HUES6 (cell line): ENCODE measurements around the gene WWOX.
"Not testable (repeated sequence)": the region's sequence is repeated elsewhere in the genome, so short reads cannot be mapped to it uniquely, and the experiment has no call there.

Experiments used
- H3K27ac ChIP-seq: 2 replicates; pipeline ENCODE4 v1.7.0; 2013; ENCODE audit warnings: low read depth, mild to moderate bottlenecking, low read length, inconsistent platforms
- H3K27me3 ChIP-seq: 2 replicates; pipeline ENCODE4 v1.6.1; 2013; ENCODE audit warnings: low read length; ENCODE audit not compliant: control insufficient read depth, insufficient read depth
- H3K36me3 ChIP-seq: 2 replicates; pipeline ENCODE4 v1.6.1; 2013; ENCODE audit warnings: low read length; ENCODE audit not compliant: control insufficient read depth, insufficient read depth
- H3K4me1 ChIP-seq: 2 replicates; pipeline ENCODE4 v1.6.1; 2013; ENCODE audit warnings: low read length; ENCODE audit not compliant: control insufficient read depth, insufficient read depth
- H3K4me3 ChIP-seq: 2 replicates; pipeline ENCODE4 v1.5.1; 2013; ENCODE audit warnings: low read depth, low read length
- H3K9ac ChIP-seq: one replicate; pipeline ENCODE4 v1.6.1; 2013; ENCODE audit warnings: mild to moderate bottlenecking, low read length
- H3K9me3 ChIP-seq: 2 replicates; pipeline ENCODE4 v1.6.1; 2013; ENCODE audit warnings: low read depth, low read length; ENCODE audit not compliant: control insufficient read depth, insufficient read depth

Gene WWOX

DNA sequence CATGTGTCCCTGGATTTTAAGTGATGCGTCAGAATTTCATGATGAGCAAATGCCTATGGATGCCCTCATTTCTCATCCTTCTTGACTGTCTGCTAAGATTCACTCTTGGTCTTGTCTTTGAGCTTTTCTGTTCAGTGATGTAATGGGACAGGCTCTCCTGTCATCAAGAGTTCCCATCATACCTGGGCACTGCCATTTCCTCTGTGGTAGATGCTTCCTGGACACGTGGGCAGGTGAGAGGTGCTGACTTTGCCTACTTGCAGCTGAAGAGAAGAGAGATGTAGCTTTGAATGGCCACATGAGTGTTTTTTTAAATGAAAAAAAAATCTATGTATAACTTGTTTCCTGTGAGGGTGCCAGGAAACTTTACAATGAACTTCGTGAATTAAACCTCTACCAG, 943.4 kb downstream of the WWOX start:
- peaks cover 8% of the 10 kb centered on the region; the same call in 1 of the 2 replicates for H3K4me1 ChIP-seq
- H3K9ac ChIP-seq, result no peak overlapping the region
- H3K27me3 ChIP-seq, result no peaks in the 10 kb centered on the region
- no peak overlapping the region for H3K4me3 ChIP-seq
- H3K36me3 ChIP-seq, result no peaks in the 10 kb centered on the region
- no peak overlapping the region for H3K27ac ChIP-seq
- no peaks in the 10 kb centered on the region for H3K9me3 ChIP-seq

DNA sequence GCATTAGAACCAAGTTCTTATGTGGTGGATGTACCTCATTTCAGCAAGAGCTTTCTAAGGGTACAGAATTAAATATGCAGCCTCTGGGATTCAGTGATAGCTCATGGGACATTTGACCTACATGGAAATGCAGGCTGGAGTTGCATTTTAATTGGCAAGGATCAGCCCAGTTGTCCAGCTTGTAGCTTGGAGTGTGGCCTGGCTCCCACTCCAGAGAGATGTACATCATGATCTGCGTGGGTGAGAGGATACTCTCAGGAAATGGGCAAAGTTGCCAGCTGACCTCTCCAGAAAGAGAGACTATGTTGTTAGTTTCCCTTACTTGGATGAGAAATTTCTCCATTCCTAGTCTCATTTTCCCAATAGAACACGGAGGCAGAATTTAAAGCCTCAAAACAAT, 945.7 kb downstream of the WWOX start:
- H3K27me3 ChIP-seq, result no peaks in the 10 kb centered on the region
- H3K4me3 ChIP-seq, result no peak overlapping the region
- no peaks in the 10 kb centered on the region for H3K9me3 ChIP-seq
- H3K9ac ChIP-seq, result no peak overlapping the region
- peaks cover 8% of the 10 kb centered on the region; the same call in 1 of the 2 replicates for H3K4me1 ChIP-seq
- H3K27ac ChIP-seq, result no peak overlapping the region
- no peaks in the 10 kb centered on the region for H3K36me3 ChIP-seq

DNA sequence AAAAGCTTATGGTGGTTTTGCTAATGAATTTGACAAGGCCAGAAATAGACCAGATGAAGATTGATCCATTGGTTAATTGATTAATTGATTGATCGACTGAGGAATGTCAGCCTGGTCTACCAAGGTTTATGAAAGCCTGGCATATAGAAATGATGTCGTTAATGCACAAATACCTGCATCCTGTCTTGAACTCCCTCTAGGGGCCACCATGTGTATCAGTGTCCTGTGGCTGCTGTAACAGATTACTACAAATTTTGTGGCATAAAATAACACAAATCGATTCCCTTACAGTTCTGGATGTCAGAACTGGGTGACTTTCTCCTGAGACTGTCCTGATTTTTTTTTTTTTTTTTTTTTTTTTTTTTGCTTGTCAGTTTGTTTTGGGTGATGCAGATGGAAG, 947.9 kb downstream of the WWOX start:
- Histone ChIP-seq H3K4me1 (peaks cover 8% of the 10 kb centered on the region; the same call in 1 of the 2 replicates), H3K9me3 (peaks cover 3% of the 10 kb centered on the region; the same call in 1 of the 2 replicates), H3K27me3 (no peaks in the 10 kb centered on the region), H3K36me3 (no peaks in the 10 kb centered on the region), H3K4me3 (no peak overlapping the region), H3K27ac (no peak overlapping the region), H3K9ac (no peak overlapping the region)

DNA sequence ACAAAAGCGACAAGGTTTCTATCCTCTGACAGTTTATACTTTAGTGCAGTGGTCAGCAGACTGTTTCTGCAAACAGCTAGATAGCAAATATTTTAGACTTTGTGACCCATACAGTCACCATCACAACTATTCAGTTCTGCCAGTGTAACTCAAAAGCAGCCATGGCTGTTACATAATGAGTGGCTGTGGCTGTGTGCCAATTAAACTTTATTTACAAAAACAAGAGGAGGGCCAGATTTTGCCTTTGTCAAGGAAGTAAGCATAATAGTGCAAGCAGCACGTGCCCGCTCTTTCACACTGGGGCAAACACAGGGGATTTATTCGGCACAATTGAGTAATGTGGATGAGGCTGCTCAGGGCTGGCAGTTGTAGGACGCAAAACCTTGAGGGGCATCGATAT, 949.6 kb downstream of the WWOX start:
- peaks cover 11% of the 10 kb centered on the region for H3K4me1 ChIP-seq
- H3K27ac ChIP-seq, result no peak overlapping the region
- no peaks in the 10 kb centered on the region for H3K36me3 ChIP-seq
- peaks cover 7% of the 10 kb centered on the region; the same call in 1 of the 2 replicates for H3K9me3 ChIP-seq
- no peaks in the 10 kb centered on the region for H3K27me3 ChIP-seq
- H3K9ac ChIP-seq, result no peak overlapping the region
- H3K4me3 ChIP-seq, result no peak overlapping the region

DNA sequence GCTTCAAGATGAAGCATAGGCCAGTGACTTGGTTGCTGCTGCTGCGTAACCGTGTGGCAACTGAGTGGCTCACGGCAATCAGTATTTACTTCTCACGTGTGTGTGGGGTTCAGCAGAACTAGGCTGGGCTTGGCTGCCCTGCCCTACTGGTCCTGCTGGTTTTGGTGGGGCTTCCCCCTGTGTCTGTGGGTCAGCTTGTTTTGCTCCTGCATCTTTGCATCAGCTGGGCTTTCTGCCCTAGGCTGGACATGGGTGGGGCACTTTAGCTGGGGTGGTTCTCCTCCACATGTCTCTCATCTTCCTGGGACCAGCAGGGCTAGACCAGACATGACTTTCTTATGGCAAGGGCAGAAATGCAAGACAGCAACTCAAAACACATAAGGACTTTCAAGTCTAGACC, 950.6 kb downstream of the WWOX start:
- peaks cover 22% of the 10 kb centered on the region for H3K4me1 ChIP-seq
- no peak overlapping the region for H3K9ac ChIP-seq
- H3K27ac ChIP-seq, result no peak overlapping the region
- no peak overlapping the region for H3K4me3 ChIP-seq
- no peaks in the 10 kb centered on the region for H3K27me3 ChIP-seq
- no peaks in the 10 kb centered on the region for H3K36me3 ChIP-seq
- peaks cover 7% of the 10 kb centered on the region; the same call in 1 of the 2 replicates for H3K9me3 ChIP-seq

DNA sequence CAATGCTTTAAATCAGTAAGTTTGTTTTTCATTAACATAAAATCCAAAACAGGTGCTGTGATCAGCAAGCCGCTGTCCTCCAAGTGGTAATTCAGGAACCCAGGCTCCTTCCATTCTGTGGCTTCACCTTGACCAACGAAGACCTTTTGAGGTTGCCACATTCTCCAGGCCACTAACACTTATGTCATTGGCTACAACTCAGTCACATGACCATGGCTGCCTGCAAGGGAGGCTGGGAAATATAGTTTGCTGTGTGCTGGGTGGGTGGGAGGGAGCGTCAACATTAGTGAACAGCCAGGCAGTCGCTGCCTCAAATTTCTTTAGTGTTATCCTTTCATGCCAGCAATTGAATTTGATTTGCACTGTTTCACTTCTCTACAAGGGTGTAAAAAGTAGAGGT, 951.9 kb downstream of the WWOX start:
- Histone ChIP-seq H3K4me1 (peaks cover 20% of the 10 kb centered on the region), H3K9ac (no peak overlapping the region), H3K27me3 (no peaks in the 10 kb centered on the region), H3K27ac (no peak overlapping the region), H3K9me3 (peaks cover 7% of the 10 kb centered on the region; the same call in 1 of the 2 replicates), H3K4me3 (no peak overlapping the region), H3K36me3 (no peaks in the 10 kb centered on the region)

DNA sequence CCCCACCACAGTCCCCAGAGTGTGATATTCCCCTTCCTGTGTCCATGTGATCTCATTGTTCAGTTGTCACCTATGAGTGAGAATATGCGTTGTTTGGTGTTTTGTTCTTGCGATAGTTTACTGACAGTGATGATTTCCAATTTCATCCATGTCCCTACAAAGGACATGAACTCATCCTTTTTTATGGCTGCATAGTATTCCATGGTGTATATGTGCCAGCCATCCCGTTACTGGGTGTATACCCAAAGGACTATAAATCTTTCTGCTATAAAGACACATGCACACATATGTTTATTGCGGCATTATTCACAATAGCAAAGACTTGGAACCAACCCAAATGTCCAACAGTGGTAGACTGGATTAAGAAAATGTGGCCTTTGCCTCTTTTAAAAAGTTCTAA, 952.7 kb downstream of the WWOX start:
- H3K9me3 ChIP-seq, H3K4me3 ChIP-seq, H3K36me3 ChIP-seq, H3K9ac ChIP-seq, H3K27ac ChIP-seq, H3K27me3 ChIP-seq: not testable (repeated sequence)
- H3K4me1 ChIP-seq, result peaks cover 16% of the 10 kb centered on the region

DNA sequence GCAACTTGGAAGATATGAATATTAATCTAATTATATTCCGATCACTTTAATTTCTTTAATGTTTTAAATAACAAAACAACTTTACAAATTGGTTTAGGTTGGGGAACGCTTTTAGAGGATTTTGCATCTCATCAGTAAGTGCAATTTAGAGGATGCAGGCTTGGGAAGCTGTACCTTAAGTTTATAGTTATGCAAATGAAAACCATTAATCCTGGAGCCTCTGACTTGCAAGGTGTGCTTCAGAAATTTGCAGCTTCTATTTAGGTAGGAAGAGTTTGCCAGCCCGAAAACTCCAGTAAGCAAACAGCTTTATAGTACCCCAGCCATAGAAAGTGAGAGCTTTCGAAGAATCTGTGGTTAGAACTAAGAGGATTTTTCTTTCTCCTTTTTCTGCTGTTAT, 954.1 kb downstream of the WWOX start:
- no peak overlapping the region for H3K27ac ChIP-seq
- H3K9me3 ChIP-seq, result peaks cover 7% of the 10 kb centered on the region; the same call in 1 of the 2 replicates
- no peak overlapping the region for H3K4me3 ChIP-seq

DNA sequence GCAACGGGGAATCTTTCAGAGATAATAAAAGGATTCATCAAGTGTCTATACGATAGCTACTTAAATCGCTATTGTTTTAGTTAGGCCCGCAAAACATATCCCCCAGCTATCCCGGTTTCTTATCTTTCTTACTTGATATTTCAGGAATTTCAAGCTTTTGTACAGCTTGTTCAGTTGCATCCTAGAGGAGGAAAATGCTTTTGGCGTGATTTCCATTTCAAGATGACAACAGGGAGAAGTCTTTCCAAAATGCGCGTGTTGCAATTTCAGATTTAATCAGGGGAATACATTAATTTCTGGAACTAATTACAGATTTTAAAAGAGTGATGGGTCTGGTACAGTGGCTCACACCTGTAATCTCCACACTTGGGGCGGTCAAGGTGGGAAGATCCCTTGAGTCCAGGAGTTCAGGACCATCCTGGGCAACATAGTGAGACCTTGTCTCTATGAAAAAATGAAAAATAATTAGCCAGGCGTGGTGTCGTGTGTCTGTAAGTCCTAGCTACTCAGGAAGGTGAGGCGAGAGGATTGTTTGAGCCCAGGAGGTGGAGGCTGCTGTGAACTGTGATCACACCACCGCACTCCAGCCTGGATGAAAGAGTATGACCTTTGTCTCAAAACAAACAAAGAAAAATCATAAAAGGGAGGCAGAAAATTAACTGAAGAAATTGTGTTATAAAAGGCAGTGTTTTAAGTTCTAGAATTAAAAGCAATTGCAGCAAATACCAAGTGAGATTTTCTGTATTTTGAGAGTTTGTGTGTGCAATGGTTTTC, 954.9 kb downstream of the WWOX start:
- H3K9ac ChIP-seq, result no peak overlapping the region
- H3K27me3 ChIP-seq, result no peaks in the 10 kb centered on the region
- no peak overlapping the region for H3K4me3 ChIP-seq

More for the DNA sequence above, 954.1 kb downstream of the WWOX start:
- Histone ChIP-seq H3K36me3 (no peaks in the 10 kb centered on the region), H3K4me1 (peaks cover 16% of the 10 kb centered on the region), H3K9ac (no peak overlapping the region), H3K27me3 (no peaks in the 10 kb centered on the region)

DNA sequence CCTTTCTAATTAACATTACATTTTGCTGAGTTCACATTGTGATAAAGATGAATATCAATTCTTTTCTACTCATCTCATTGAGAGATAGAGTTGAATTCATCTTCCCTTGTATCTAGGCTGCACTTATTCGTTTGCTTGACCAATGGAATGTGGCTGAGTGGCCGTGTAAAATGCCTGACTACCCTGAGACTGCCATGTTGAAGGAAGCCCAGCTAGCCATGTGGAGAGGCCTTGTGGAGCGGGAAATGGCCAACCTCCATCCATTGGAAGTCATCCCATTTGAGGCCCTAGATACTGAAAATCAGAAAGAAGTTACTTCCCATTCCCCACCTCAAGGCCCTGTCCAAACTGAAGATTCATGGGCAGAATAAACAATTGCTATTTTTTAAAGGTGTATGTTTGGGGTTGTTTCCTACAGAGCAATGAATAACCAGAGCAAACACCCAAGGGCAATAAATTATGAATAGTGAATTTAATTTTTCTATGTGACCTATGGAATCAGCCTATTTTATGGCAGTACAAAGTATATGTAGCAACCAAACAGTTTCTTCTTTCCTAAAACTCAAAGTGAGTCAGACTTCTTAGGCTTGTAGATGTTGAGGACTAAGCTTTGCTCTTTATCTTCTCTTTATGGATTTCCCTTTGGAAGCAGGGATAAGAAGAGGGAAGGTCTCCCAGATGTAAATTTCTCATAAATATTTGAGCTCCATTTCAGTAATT, 956.0 kb downstream of the WWOX start:
- Histone ChIP-seq H3K27me3 (no peaks in the 10 kb centered on the region), H3K4me3 (no peak overlapping the region), H3K9me3 (peaks cover 7% of the 10 kb centered on the region; the same call in 1 of the 2 replicates)

More for the DNA sequence above, 954.9 kb downstream of the WWOX start:
- no peaks in the 10 kb centered on the region for H3K36me3 ChIP-seq
- peaks cover 7% of the 10 kb centered on the region; the same call in 1 of the 2 replicates for H3K9me3 ChIP-seq
- peaks cover 16% of the 10 kb centered on the region for H3K4me1 ChIP-seq
- H3K27ac ChIP-seq, result no peak overlapping the region

DNA sequence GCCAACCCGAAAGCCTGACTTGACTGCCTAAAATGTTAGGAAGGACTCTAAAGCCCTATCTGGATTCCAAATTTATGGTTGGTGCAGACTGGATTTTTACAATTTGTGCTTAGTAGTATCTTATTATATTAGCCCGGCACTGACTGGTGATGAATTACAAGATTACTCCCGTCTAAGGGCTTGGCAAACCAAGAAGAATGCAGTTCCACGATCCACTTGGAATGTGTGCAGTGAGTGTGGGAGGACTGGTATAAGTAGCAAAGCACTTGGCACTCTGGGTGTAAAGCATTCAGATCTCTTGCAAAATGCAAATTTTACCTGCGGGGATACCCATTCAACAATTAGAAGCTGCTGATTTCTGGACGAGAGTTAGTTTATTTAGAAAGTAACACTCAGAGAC, 961.7 kb downstream of the WWOX start:
- no peaks in the 10 kb centered on the region for H3K36me3 ChIP-seq
- no peak overlapping the region for H3K9ac ChIP-seq
- no peaks in the 10 kb centered on the region for H3K9me3 ChIP-seq
- no peaks in the 10 kb centered on the region for H3K27me3 ChIP-seq
- no peak overlapping the region for H3K4me3 ChIP-seq
- H3K4me1 ChIP-seq, result peaks cover 9% of the 10 kb centered on the region
- no peak overlapping the region for H3K27ac ChIP-seq

More for the DNA sequence above, 956.0 kb downstream of the WWOX start:
- Histone ChIP-seq H3K36me3 (no peaks in the 10 kb centered on the region), H3K4me1 (peaks cover 16% of the 10 kb centered on the region), H3K9ac (no peak overlapping the region), H3K27ac (no peak overlapping the region)
